Osteocyte (in vitro differentiated cells): ENCODE results near the gene C20orf204. TPM values are rescaled to one million over a fixed set of nuclear protein-coding genes. Genes with fewer than 3 reads are reported as not detected.

Experiments used
- DNase-seq: peaks from one replicate; pipeline ENCODE4 v3.0.0; 2021; ENCODE audit warnings: mixed read lengths; ENCODE audit not compliant: unreplicated experiment; ENCODE audit errors: extremely low spot score
- H3K27ac Mint-ChIP-seq: one replicate; pipeline ENCODE4 v1.8.0; 2021; ENCODE audit warnings: mild to moderate bottlenecking, mixed read lengths; ENCODE audit not compliant: unreplicated experiment
- H3K27me3 Mint-ChIP-seq: one replicate; pipeline ENCODE4 v1.8.0; 2021; ENCODE audit warnings: mixed read lengths; ENCODE audit not compliant: unreplicated experiment
- H3K36me3 Mint-ChIP-seq: one replicate; pipeline ENCODE4 v1.8.0; 2021; ENCODE audit warnings: mixed read lengths; ENCODE audit not compliant: unreplicated experiment
- H3K4me1 Mint-ChIP-seq: one replicate; pipeline ENCODE4 v1.8.0; 2021; ENCODE audit warnings: mixed read lengths; ENCODE audit not compliant: unreplicated experiment
- H3K4me3 Mint-ChIP-seq: one replicate; pipeline ENCODE4 v1.8.0; 2021; ENCODE audit warnings: mild to moderate bottlenecking, moderate library complexity, mixed read lengths; ENCODE audit not compliant: unreplicated experiment
- H3K9me3 Mint-ChIP-seq: one replicate; pipeline ENCODE4 v1.8.0; 2021; ENCODE audit warnings: mixed read lengths; ENCODE audit not compliant: unreplicated experiment
- long read RNA-seq: library from polyadenylated mRNA; unstranded; transcript quantifications from one replicate; pipeline ENCODE4 v2.0.0, GENCODE V29; 2021
- total RNA-seq: library from RNA; stranded (reverse); gene quantifications from 2 replicates; pipeline ENCODE4 v1.2.1, GENCODE V29; 2021
- TF ChIP-seq, protein P1 (sequence below): fragments of 200-600 bp; sonication (generic); IDR thresholded peaks from 2 replicates; pipeline ENCODE4 v1.5.0; 2021; ENCODE audit warnings: antibody characterized with exemption, mild to moderate bottlenecking, moderate library complexity

The C20orf204 gene, protein sequence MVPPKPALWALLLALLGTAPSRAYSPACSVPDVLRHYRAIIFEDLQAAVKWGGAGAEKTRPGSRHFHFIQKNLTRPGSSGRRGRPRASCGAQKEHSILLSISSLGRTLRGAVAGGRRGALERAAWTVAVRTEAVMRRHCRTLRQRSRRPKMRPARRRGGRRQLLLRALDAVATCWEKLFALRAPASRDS
- total RNA-seq = 1.3 and 1.4 TPM in 2 replicates
- long read RNA-seq = 0 reads

DNA sequence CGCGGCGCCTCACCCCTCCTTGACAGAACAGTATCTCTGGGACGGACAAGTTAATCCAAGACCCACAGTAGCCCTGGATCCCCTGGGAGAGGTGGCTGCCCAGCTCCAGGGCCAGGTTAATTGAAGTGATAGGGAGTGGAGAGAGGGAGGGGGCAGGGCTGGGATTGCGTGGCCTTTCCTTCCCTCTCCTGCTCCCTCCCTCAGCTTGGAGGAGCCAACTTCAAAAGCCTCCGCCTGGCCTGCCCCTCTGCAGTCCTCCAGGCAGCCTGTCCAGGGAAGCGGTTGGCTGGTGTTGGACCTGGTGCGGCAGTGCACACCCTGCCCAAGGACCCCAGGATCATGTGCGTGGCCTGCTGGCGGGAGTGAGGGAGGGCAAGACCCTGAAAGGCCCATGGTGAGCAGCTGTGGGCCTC, at the start of gene C20orf204:
Gene C20orf204, plus strand, starts transcription at position 250 of the 413 bp plus-strand sequence. Its CDS starts 142 bp downstream, at position 392.
- Mint-ChIP-seq H3K4me1 (peaks cover 13% of the 10 kb centered on the region), H3K27me3 (peaks cover 7% of the 10 kb centered on the region), H3K9me3 (no peaks in the 10 kb centered on the region), H3K4me3 (no peak within 1 kb of the TSS), H3K27ac (no peak within 1 kb of the TSS), H3K36me3 (peaks cover 12% of the 10 kb centered on the region)
- DNase-seq = no peak
- TF ChIP-seq, protein P1, sequence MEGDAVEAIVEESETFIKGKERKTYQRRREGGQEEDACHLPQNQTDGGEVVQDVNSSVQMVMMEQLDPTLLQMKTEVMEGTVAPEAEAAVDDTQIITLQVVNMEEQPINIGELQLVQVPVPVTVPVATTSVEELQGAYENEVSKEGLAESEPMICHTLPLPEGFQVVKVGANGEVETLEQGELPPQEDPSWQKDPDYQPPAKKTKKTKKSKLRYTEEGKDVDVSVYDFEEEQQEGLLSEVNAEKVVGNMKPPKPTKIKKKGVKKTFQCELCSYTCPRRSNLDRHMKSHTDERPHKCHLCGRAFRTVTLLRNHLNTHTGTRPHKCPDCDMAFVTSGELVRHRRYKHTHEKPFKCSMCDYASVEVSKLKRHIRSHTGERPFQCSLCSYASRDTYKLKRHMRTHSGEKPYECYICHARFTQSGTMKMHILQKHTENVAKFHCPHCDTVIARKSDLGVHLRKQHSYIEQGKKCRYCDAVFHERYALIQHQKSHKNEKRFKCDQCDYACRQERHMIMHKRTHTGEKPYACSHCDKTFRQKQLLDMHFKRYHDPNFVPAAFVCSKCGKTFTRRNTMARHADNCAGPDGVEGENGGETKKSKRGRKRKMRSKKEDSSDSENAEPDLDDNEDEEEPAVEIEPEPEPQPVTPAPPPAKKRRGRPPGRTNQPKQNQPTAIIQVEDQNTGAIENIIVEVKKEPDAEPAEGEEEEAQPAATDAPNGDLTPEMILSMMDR = no peak

DNA sequence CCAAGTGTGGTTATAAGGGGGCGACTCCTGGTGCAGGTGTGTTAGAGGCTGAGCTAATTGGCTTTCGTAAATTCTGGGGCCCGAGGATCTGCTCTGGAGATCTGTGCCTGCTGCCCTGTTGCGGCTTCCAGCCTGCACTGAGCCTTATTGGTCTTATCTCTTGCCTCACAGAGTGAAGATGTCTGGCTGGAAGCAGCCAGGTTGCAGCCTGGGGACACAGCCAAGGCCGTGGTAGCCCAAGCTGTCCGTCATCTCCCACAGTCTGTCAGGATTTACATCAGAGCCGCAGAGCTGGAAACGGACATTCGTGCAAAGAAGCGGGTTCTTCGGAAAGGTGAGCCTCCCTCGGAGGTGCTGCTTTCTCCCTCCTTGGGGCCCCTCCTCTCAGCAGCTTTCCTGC, 35.1 kb upstream of the C20orf204 start:
- TF ChIP-seq, protein P1 = no peak
- H3K36me3 Mint-ChIP-seq = peaks cover 34% of the 10 kb centered on the region
- H3K4me1 Mint-ChIP-seq = peaks cover 3% of the 10 kb centered on the region
- no peak overlapping the region for H3K27ac Mint-ChIP-seq
- no peaks in the 10 kb centered on the region for H3K9me3 Mint-ChIP-seq
- no peak overlapping the region for H3K4me3 Mint-ChIP-seq
- no peaks in the 10 kb centered on the region for H3K27me3 Mint-ChIP-seq
- no peak for DNase-seq

DNA sequence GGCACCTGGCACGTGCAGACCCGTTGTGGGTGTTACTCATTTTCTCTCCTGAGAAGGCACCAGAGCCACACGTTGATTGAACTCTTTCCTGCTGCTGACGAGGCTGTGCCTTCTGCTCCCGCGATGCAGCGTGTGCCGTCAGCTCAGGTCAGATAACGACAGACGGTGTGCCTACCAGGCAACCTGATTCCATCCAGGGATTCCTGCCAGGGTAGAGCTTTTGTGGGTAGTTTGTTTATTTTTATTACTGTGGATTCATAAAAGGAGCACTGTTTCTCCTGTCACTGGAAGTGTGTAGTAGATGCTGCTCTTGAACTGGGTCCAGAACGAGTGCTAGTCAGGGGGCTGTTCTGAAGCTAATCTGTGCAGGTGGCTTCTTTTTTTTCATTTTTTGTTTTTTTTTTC, 34.4 kb upstream of the C20orf204 start:
- no peak for DNase-seq
- Mint-ChIP-seq H3K27ac (no peak overlapping the region), H3K4me1 (peaks cover 3% of the 10 kb centered on the region), H3K9me3 (no peaks in the 10 kb centered on the region), H3K4me3 (no peak overlapping the region), H3K27me3 (no peaks in the 10 kb centered on the region), H3K36me3 (peaks cover 36% of the 10 kb centered on the region)
- TF ChIP-seq, protein P1 = no peak

DNA sequence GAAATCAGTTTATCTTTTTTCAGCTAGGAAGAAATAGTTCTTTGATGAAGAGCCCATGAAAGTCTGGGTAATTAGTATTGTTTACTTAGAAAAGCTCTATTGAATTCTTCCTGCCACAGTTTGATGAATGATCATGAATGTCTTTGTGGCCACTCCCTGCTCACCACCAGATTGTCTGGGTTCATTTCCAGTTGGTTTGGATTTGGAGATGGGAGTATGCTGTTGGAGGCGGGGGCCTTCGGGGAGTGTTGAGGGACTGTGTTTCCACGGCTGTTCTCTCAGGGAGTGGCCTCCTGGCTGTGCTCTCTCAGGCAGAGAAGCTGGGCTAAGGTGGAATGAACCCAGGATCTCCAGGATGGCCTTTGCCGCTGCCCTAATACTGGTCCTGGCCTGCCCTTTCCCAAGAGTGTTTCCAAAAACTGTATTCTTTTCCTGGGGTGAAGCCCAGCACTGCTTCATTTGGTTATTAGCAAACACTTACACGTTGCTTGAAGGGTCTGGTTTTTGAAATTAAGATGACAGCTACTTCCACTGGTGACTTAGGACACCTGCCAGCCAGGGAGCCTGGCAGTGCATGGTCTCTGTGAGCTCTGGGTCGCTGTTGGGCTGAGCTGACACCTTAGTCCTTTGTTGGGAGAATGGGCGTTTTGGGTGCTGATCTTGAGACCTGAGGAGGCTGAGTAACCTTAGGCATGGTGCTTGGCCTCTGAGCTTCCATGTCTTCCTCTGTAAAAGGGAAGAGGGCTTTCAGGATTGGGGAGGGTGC, 31.8 kb upstream of the C20orf204 start:
- DNase-seq = no peak
- no peaks in the 10 kb centered on the region for H3K27me3 Mint-ChIP-seq
- peaks cover 3% of the 10 kb centered on the region for H3K4me1 Mint-ChIP-seq
- no peaks in the 10 kb centered on the region for H3K9me3 Mint-ChIP-seq
- peaks cover 39% of the 10 kb centered on the region for H3K36me3 Mint-ChIP-seq
- H3K4me3 Mint-ChIP-seq = no peak overlapping the region
- TF ChIP-seq, protein P1 = no peak
- no peak overlapping the region for H3K27ac Mint-ChIP-seq

DNA sequence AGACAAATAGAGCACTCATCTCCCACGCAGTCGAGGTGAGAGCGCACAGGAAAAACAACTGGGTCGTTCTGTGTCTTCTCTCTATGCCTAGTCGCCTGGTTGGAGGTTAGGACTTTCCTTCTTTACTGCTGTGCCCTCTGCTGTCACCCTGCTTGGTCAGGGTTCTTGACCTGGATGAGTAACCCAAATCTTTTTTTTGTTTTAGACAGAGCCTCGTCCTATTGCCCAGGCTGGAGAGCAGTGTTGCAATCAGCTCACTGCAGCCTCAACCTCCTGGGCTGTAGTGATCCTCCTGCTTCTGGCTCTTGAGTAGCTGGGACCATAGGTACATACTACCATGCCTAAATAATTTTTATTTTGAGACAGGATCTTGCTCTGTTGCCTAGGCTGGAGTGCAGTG, 30.6 kb upstream of the C20orf204 start:
- Mint-ChIP-seq H3K36me3 (peaks cover 37% of the 10 kb centered on the region), H3K4me1 (peaks cover 3% of the 10 kb centered on the region), H3K27ac (no peak overlapping the region), H3K4me3 (no peak overlapping the region), H3K27me3 (no peaks in the 10 kb centered on the region), H3K9me3 (no peaks in the 10 kb centered on the region)
- DNase-seq = no peak
- TF ChIP-seq, protein P1 = no peak
